A549 (cell line): Measurements from ENCODE around the gene FBXO24.

Experiments used
- CTCF ChIP-seq: fragments of >200 bp; sonication (Bioruptor Twin); formaldehyde crosslinking; IDR thresholded peaks from 3 replicates; pipeline ENCODE4 v1.5.1; 2016
- HDAC2 ChIP-seq: fragments of 200-600 bp; sonication (generic); IDR thresholded peaks from 2 replicates; pipeline ENCODE4 v1.6.1; 2016
- PHF8 ChIP-seq: fragments of 200-600 bp; sonication (generic); IDR thresholded peaks from 2 replicates; pipeline ENCODE4 v1.6.1; 2016; ENCODE audit warnings: low read depth, mild to moderate bottlenecking, antibody characterized with exemption, moderate library complexity, borderline replicate concordance
- POLR2A ChIP-seq: IDR thresholded peaks from 2 replicates; pipeline ENCODE4 v1.6.1; 2012; ENCODE audit warnings: mild to moderate bottlenecking, low read length
- ZNF302 ChIP-seq: fragments of 250-450 bp; sonication (Bioruptor Pico); IDR thresholded peaks from 2 replicates; pipeline ENCODE4 v1.9.0; 2021; ENCODE audit warnings: inconsistent platforms, mild to moderate bottlenecking, moderate library complexity

- TF ChIP-seq CTCF (no peak), HDAC2 (no peak), PHF8 (no peak), POLR2A (no peak), ZNF302 (CRISPR knock-in tag) (no peak)
Observed at GRCh38 chr7:100546926-100547800, 39.0 kb upstream of the FBXO24 start.
